ENCODE results near the gene AATF. TPM values are rescaled to one million over a fixed set of nuclear protein-coding genes. Genes with fewer than 3 reads are reported as not detected.
A peak's percentile ranks its signal among the peaks of the same experiment; 100 is the strongest.

The AATF gene
- total RNA-seq, 1 donor from 2014 or later = 11.5 TPM

- H3K36me3 ChIP-seq (ENCODE audit: control insufficient read depth in 3 of 3, insufficient read depth in 3 of 3, low read length in 3 of 3) = no peaks in the 10 kb centered on the region
- H3K4me3 ChIP-seq (ENCODE audit: low read length in 3 of 3) = no peak overlapping the region
- H3K27ac ChIP-seq (ENCODE audit: low read depth, low read length) = no peak overlapping the region
- H3K9me3 ChIP-seq (ENCODE audit: control insufficient read depth in 3 of 3, low read length in 3 of 3) = no peaks in the 10 kb centered on the region
- H3K27me3 ChIP-seq (ENCODE audit: control insufficient read depth in 3 of 3, insufficient read depth in 3 of 3, low read length in 3 of 3) = peaks cover 96 to 98% (median 96%) of the 10 kb centered on the region in 3 donors
- H3K9ac ChIP-seq (ENCODE audit: low read depth in 1 of 3, low read length in 3 of 3) = no peak overlapping the region
- peaks cover 36 to 56% (median 48%) of the 10 kb centered on the region in 3 donors for H3K4me1 ChIP-seq (ENCODE audit: control insufficient read depth in 3 of 3, insufficient read depth in 3 of 3, low read length in 3 of 3)
These were observed 8.2 kb upstream of the AATF start for GRCh38 chr17:36940313-36941264.

- H3K4me3 ChIP-seq (ENCODE audit: low read length in 3 of 3) = no peak overlapping the region
- H3K9ac ChIP-seq (ENCODE audit: low read depth in 1 of 3, low read length in 3 of 3) = no peak overlapping the region
- no peaks in the 10 kb centered on the region for H3K9me3 ChIP-seq (ENCODE audit: control insufficient read depth in 3 of 3, low read length in 3 of 3)
- no peaks in the 10 kb centered on the region for H3K36me3 ChIP-seq (ENCODE audit: control insufficient read depth in 3 of 3, insufficient read depth in 3 of 3, low read length in 3 of 3)
- H3K4me1 ChIP-seq (ENCODE audit: control insufficient read depth in 3 of 3, insufficient read depth in 3 of 3, low read length in 3 of 3) = peaks cover 28 to 47% (median 42%) of the 10 kb centered on the region in 3 donors
- H3K27ac ChIP-seq (ENCODE audit: low read depth, low read length) = no peak overlapping the region
- H3K27me3 ChIP-seq (ENCODE audit: control insufficient read depth in 3 of 3, insufficient read depth in 3 of 3, low read length in 3 of 3) = peaks cover 96 to 98% (median 96%) of the 10 kb centered on the region in 3 donors
These were observed 7.3 kb upstream of the AATF start for GRCh38 chr17:36941265-36942010.

GRCh38 chr17:36942019-36942599 is 6.6 kb upstream of the AATF start:
- Histone ChIP-seq H3K9ac (ENCODE audit: low read depth in 1 of 3, low read length in 3 of 3) (peak overlapping the region in 1 of 3 donors; percentile 72), H3K4me3 (ENCODE audit: low read length in 3 of 3) (peak overlapping the region in 1 of 3 donors; percentile 22), H3K36me3 (ENCODE audit: control insufficient read depth in 3 of 3, insufficient read depth in 3 of 3, low read length in 3 of 3) (no peaks in the 10 kb centered on the region), H3K4me1 (ENCODE audit: control insufficient read depth in 3 of 3, insufficient read depth in 3 of 3, low read length in 3 of 3) (peaks cover 22 to 42% (median 35%) of the 10 kb centered on the region in 3 donors), H3K9me3 (ENCODE audit: control insufficient read depth in 3 of 3, low read length in 3 of 3) (no peaks in the 10 kb centered on the region), H3K27me3 (ENCODE audit: control insufficient read depth in 3 of 3, insufficient read depth in 3 of 3, low read length in 3 of 3) (peaks cover 96 to 98% (median 97%) of the 10 kb centered on the region in 3 donors), H3K27ac (ENCODE audit: low read depth, low read length) (no peak overlapping the region)

- H3K4me3 ChIP-seq (ENCODE audit: low read length in 3 of 3) = no peak overlapping the region
- H3K36me3 ChIP-seq (ENCODE audit: control insufficient read depth in 3 of 3, insufficient read depth in 3 of 3, low read length in 3 of 3) = no peaks in the 10 kb centered on the region
- H3K4me1 ChIP-seq (ENCODE audit: control insufficient read depth in 3 of 3, insufficient read depth in 3 of 3, low read length in 3 of 3) = peaks cover 17 to 36% (median 31%) of the 10 kb centered on the region in 3 donors
- H3K27ac ChIP-seq (ENCODE audit: low read depth, low read length) = no peak overlapping the region
- H3K9me3 ChIP-seq (ENCODE audit: control insufficient read depth in 3 of 3, low read length in 3 of 3) = no peaks in the 10 kb centered on the region
- H3K9ac ChIP-seq (ENCODE audit: low read depth in 1 of 3, low read length in 3 of 3) = peak overlapping the region in 1 of 3 donors; percentile 72
- H3K27me3 ChIP-seq (ENCODE audit: control insufficient read depth in 3 of 3, insufficient read depth in 3 of 3, low read length in 3 of 3) = peaks cover 96 to 98% (median 97%) of the 10 kb centered on the region in 3 donors
These were observed 6.1 kb upstream of the AATF start for GRCh38 chr17:36942631-36943125.

- Histone ChIP-seq H3K27ac (ENCODE audit: low read depth, low read length) (no peak overlapping the region), H3K9me3 (ENCODE audit: control insufficient read depth in 3 of 3, low read length in 3 of 3) (no peaks in the 10 kb centered on the region), H3K4me1 (ENCODE audit: control insufficient read depth in 3 of 3, insufficient read depth in 3 of 3, low read length in 3 of 3) (peaks cover 16 to 35% (median 31%) of the 10 kb centered on the region in 3 donors), H3K4me3 (ENCODE audit: low read length in 3 of 3) (no peak overlapping the region), H3K36me3 (ENCODE audit: control insufficient read depth in 3 of 3, insufficient read depth in 3 of 3, low read length in 3 of 3) (no peaks in the 10 kb centered on the region), H3K9ac (ENCODE audit: low read depth in 1 of 3, low read length in 3 of 3) (no peak overlapping the region), H3K27me3 (ENCODE audit: control insufficient read depth in 3 of 3, insufficient read depth in 3 of 3, low read length in 3 of 3) (peaks cover 89 to 91% (median 90%) of the 10 kb centered on the region in 3 donors)
These were observed 5.2 kb upstream of the AATF start for GRCh38 chr17:36943250-36944191.

- Histone ChIP-seq H3K9ac (ENCODE audit: low read depth in 1 of 3, low read length in 3 of 3) (no peak overlapping the region), H3K36me3 (ENCODE audit: control insufficient read depth in 3 of 3, insufficient read depth in 3 of 3, low read length in 3 of 3) (no peaks in the 10 kb centered on the region), H3K4me1 (ENCODE audit: control insufficient read depth in 3 of 3, insufficient read depth in 3 of 3, low read length in 3 of 3) (peaks cover 8 to 33% (median 25%) of the 10 kb centered on the region in 3 donors), H3K4me3 (ENCODE audit: low read length in 3 of 3) (no peak overlapping the region), H3K27me3 (ENCODE audit: control insufficient read depth in 3 of 3, insufficient read depth in 3 of 3, low read length in 3 of 3) (peaks cover 79 to 81% (median 80%) of the 10 kb centered on the region in 3 donors), H3K27ac (ENCODE audit: low read depth, low read length) (no peak overlapping the region), H3K9me3 (ENCODE audit: control insufficient read depth in 3 of 3, low read length in 3 of 3) (no peaks in the 10 kb centered on the region)
These were observed 4.2 kb upstream of the AATF start for GRCh38 chr17:36944553-36944952.

GRCh38 chr17:36945140-36945539 is 3.6 kb upstream of the AATF start:
- H3K9ac ChIP-seq (ENCODE audit: low read depth in 1 of 3, low read length in 3 of 3) = no peak overlapping the region
- peaks cover 74 to 76% (median 75%) of the 10 kb centered on the region in 3 donors for H3K27me3 ChIP-seq (ENCODE audit: control insufficient read depth in 3 of 3, insufficient read depth in 3 of 3, low read length in 3 of 3)
- H3K27ac ChIP-seq (ENCODE audit: low read depth, low read length) = no peak overlapping the region
- peaks cover 8 to 38% (median 31%) of the 10 kb centered on the region in 3 donors for H3K4me1 ChIP-seq (ENCODE audit: control insufficient read depth in 3 of 3, insufficient read depth in 3 of 3, low read length in 3 of 3)
- no peaks in the 10 kb centered on the region for H3K36me3 ChIP-seq (ENCODE audit: control insufficient read depth in 3 of 3, insufficient read depth in 3 of 3, low read length in 3 of 3)
- H3K9me3 ChIP-seq (ENCODE audit: control insufficient read depth in 3 of 3, low read length in 3 of 3) = no peaks in the 10 kb centered on the region
- H3K4me3 ChIP-seq (ENCODE audit: low read length in 3 of 3) = no peak overlapping the region

- no peaks in the 10 kb centered on the region for H3K36me3 ChIP-seq (ENCODE audit: control insufficient read depth in 3 of 3, insufficient read depth in 3 of 3, low read length in 3 of 3)
- H3K9ac ChIP-seq (ENCODE audit: low read depth in 1 of 3, low read length in 3 of 3) = no peak overlapping the region
- H3K9me3 ChIP-seq (ENCODE audit: control insufficient read depth in 3 of 3, low read length in 3 of 3) = no peaks in the 10 kb centered on the region
- peaks cover 8 to 39% (median 31%) of the 10 kb centered on the region in 3 donors for H3K4me1 ChIP-seq (ENCODE audit: control insufficient read depth in 3 of 3, insufficient read depth in 3 of 3, low read length in 3 of 3)
- peaks cover 64 to 66% (median 65%) of the 10 kb centered on the region in 3 donors for H3K27me3 ChIP-seq (ENCODE audit: control insufficient read depth in 3 of 3, insufficient read depth in 3 of 3, low read length in 3 of 3)
- H3K4me3 ChIP-seq (ENCODE audit: low read length in 3 of 3) = no peak overlapping the region
- no peak overlapping the region for H3K27ac ChIP-seq (ENCODE audit: low read depth, low read length)
These were observed 2.6 kb upstream of the AATF start for GRCh38 chr17:36945959-36946725.

All from skeletal muscle tissue (tissue), 4 donors.